Body of pancreas (tissue), 4 donors: ENCODE results near the gene NUP153.

Experiments
- CTCF ChIP-seq, 7 experiments: fragments of 450-650 bp in 4 of 7; fragments of 200-600 bp in 3 of 7; sonication (generic) in 3 of 7; IDR thresholded peaks; one replicate each; pipeline ENCODE4 v1.5.1; 2016 to 2019; ENCODE audit warnings: antibody characterized with exemption in 7 of 7
- POLR2A ChIP-seq, 3 donors: fragments of 450-650 bp; IDR thresholded peaks; one replicate each; pipeline ENCODE4 v1.6.1; 2016; ENCODE audit warnings: antibody characterized with exemption in 3 of 3, mild to moderate bottlenecking in 2 of 3

GRCh38 chr6:17716221-17716620 lies 9.5 kb upstream of the NUP153 start:
- no peak for TF ChIP-seq CTCF (IDR thresholded peaks at IDR 0.05)
- TF ChIP-seq POLR2A (IDR thresholded peaks at IDR 0.05): no peak
